ENCODE results near the gene CEP55. TPM values are rescaled to one million over a fixed set of nuclear protein-coding genes. Genes with fewer than 3 reads are reported as not detected.

CEP55 gene
- 7.3 TPM for total RNA-seq

DNA sequence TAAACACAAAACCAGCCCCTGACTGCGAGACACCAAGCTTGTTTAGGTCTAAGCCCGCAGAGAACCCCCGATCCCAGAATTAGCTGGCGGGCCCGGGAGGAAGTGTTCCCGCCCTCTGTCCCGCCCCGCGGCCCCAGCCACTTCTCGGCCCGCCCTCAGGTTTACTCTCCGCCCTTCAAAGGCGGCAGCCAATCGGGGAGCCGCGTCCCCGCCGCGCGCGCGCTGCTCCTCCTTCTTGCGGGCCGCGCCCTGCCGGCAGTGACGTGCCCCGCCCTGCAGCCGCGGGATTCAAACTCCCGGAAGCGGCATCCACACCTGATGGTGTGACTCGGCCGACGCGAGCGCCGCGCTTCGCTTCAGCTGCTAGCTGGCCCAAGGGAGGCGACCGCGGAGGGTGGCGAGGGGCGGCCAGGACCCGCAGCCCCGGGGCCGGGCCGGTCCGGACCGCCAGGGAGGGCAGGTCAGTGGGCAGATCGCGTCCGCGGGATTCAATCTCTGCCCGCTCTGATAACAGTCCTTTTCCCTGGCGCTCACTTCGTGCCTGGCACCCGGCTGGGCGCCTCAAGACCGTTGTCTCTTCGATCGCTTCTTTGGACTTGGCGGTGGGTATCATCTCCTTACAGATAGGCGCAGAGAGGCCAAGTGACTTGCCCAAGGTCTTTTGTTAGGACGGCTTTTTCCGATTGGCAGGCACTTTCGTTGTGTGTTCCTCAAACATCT is at the start of gene CEP55:
Gene CEP55, plus strand, starts transcription at position 291 of the 720 bp plus-strand sequence. CDS start 3,440 bp downstream, outside the sequence.

DNA sequence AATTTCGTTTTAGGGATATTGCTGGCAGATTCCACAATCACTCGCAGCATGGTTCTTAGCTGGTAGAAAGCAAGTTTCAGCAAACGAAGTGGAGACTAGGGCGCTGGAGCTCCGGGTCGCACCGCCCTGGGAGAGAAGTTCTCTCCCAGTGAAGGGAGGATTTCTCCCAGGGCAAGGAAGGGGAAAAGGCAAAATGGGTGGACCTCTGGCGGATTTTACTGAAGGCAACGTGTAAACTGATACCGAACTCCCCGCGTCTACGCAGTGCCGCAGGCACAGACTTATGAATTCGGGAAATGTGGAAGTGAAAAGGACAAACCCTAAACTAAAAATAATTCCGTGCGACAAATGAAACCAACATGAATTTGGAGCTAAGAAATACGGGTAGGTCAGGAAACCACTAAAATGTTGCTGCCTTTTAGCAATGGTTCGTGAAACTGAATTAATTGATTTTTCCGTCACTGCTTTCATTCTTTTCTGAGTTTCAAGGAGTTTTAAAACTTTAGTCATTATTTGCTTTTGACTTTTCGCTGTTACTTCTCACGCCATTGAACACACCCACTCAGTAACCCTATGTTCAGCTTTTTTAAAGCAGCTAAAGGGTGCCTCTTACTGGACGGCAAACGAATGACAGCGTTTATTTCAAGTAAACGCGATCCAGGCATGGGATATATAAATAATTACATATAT is 14.1 kb upstream of the CEP55 start, which contains the start of gene MYOF:
Gene MYOF, minus strand, starts transcription at position 190 of the 690 bp plus-strand sequence. Its CDS starts 140 bp downstream, at position 50.

DNA sequence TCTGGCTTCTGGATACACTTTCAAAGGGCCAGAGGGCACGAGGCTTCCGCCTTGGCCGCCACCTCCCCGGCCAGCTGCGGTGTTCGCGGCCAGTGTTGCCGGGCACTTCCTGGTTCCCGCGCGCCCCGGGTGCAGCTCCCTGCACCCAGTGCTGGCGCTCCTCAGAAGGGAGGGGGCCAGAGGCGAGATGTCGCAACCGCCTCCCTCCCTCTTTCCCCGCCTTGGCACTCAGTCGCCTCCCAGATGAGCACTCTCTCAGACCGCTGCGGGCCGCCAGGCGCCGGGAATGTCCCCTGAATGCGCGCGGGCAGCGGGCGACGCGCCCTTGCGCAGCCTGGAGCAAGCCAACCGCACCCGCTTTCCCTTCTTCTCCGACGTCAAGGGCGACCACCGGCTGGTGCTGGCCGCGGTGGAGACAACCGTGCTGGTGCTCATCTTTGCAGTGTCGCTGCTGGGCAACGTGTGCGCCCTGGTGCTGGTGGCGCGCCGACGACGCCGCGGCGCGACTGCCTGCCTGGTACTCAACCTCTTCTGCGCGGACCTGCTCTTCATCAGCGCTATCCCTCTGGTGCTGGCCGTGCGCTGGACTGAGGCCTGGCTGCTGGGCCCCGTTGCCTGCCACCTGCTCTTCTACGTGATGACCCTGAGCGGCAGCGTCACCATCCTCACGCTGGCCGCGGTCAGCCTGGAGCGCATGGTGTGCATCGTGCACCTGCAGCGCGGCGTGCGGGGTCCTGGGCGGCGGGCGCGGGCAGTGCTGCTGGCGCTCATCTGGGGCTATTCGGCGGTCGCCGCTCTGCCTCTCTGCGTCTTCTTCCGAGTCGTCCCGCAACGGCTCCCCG is 70.2 kb downstream of the CEP55 start, which contains the start of gene FFAR4:
Gene FFAR4, plus strand, starts transcription at position 231 of the 842 bp plus-strand sequence. Its CDS starts 56 bp downstream, at position 287.

Other genes starting within 250 kb of the CEP55 start
- gene MYOF, start 14.3 kb upstream of the CEP55 start, total RNA-seq, result 59.4 TPM
- not detected for gene FFAR4, start 70.1 kb downstream of the CEP55 start, total RNA-seq
- gene RBP4, start 104.6 kb downstream of the CEP55 start, total RNA-seq, result 7.0 TPM
- gene PDE6C, start 115.9 kb downstream of the CEP55 start, total RNA-seq, result 4.2 TPM
- 40.8 TPM for gene FRA10AC1, start 206.0 kb downstream of the CEP55 start, total RNA-seq

All from camera-type eye (tissue), 1 donor.